ENCODE data around the gene PRPF31. TPM values are rescaled to one million over a fixed set of nuclear protein-coding genes. Genes with fewer than 3 reads are reported as not detected.
A peak's percentile ranks its signal among the peaks of the same experiment; 100 is the strongest.

Gene PRPF31
- total and polyA plus RNA-seq, 2 of the 13 experiments (the other 11 are each of a cell fraction or from before 2014, with no cell fraction given), result 23.8 to 63.8 TPM

- peak; percentile 47; the same call in 1 of the 2 replicates for TF ChIP-seq SMAD1 (CRISPR knock-in tag; IDR thresholded peaks at IDR 0.05; ENCODE audit: borderline replicate concordance, low read depth)
- peak; percentile 70 for TF ChIP-seq ATF7-NPFF (CRISPR knock-in tag; IDR thresholded peaks at IDR 0.05; ENCODE audit: low read depth)
- TF ChIP-seq LCORL (IDR thresholded peaks at IDR 0.05), result no peak
- peak; percentile 75; the same call in 1 of the 2 replicates for TF ChIP-seq LCORL (CRISPR knock-in tag; IDR thresholded peaks at IDR 0.05)
- TF ChIP-seq GATAD2A (CRISPR knock-in tag; IDR thresholded peaks at IDR 0.05), result no peak
- peak; percentile 73; the same call in 1 of the 2 replicates for TF ChIP-seq YEATS2 (CRISPR knock-in tag; IDR thresholded peaks at IDR 0.05; ENCODE audit: borderline replicate concordance)
- no peak for TF ChIP-seq MTA3 (CRISPR knock-in tag; IDR thresholded peaks at IDR 0.05)
- TF ChIP-seq CEBPG (CRISPR knock-in tag; IDR thresholded peaks at IDR 0.05), result peak; percentile 43; the same call in 1 of the 2 replicates
- TF ChIP-seq, protein P1, sequence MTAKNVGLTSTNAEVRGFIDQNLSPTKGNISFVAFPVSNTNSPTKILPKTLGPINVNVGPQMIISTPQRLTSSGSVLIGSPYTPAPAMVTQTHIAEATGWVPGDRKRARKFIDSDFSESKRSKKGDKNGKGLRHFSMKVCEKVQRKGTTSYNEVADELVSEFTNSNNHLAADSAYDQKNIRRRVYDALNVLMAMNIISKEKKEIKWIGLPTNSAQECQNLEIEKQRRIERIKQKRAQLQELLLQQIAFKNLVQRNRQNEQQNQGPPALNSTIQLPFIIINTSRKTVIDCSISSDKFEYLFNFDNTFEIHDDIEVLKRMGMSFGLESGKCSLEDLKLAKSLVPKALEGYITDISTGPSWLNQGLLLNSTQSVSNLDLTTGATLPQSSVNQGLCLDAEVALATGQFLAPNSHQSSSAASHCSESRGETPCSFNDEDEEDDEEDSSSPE (CRISPR knock-in tag; IDR thresholded peaks at IDR 0.05), result peak; percentile 62
- TF ChIP-seq SMARCC2 (IDR thresholded peaks at IDR 0.05), result no peak
- TF ChIP-seq ZNF614 (CRISPR knock-in tag; IDR thresholded peaks at IDR 0.05; ENCODE audit: borderline replicate concordance), result peak; percentile 34; the same call in 1 of the 2 replicates
- TF ChIP-seq HIVEP1 (CRISPR knock-in tag; IDR thresholded peaks at IDR 0.05), result peak; percentile 80
- peak; percentile 34; the same call in 1 of the 2 replicates for TF ChIP-seq ZNF556 (CRISPR knock-in tag; IDR thresholded peaks at IDR 0.05; ENCODE audit: borderline replicate concordance)
- TF ChIP-seq ZNF781 (CRISPR knock-in tag; IDR thresholded peaks at IDR 0.05; ENCODE audit: borderline replicate concordance, not compliant biosample characterization), result peak; percentile 42
- peak; percentile 24; the same call in 1 of the 2 replicates for TF ChIP-seq NR2F6 (IDR thresholded peaks at IDR 0.05)
- TF ChIP-seq NR2F6 (CRISPR knock-in tag; IDR thresholded peaks at IDR 0.05), result peak; percentile 64
- peak; percentile 91; the same call in 1 of the 2 replicates for TF ChIP-seq ZNF891 (CRISPR knock-in tag; IDR thresholded peaks at IDR 0.05)
- TF ChIP-seq ZNF597 (CRISPR knock-in tag; IDR thresholded peaks at IDR 0.05), result no peak
- TF ChIP-seq HMG20A (CRISPR knock-in tag; IDR thresholded peaks at IDR 0.05; ENCODE audit: borderline replicate concordance), result no peak
- peak; percentile 78; the same call in 1 of the 2 replicates for TF ChIP-seq ZNF138 (CRISPR knock-in tag; IDR thresholded peaks at IDR 0.05; ENCODE audit: low read depth)
- TF ChIP-seq, protein P2, sequence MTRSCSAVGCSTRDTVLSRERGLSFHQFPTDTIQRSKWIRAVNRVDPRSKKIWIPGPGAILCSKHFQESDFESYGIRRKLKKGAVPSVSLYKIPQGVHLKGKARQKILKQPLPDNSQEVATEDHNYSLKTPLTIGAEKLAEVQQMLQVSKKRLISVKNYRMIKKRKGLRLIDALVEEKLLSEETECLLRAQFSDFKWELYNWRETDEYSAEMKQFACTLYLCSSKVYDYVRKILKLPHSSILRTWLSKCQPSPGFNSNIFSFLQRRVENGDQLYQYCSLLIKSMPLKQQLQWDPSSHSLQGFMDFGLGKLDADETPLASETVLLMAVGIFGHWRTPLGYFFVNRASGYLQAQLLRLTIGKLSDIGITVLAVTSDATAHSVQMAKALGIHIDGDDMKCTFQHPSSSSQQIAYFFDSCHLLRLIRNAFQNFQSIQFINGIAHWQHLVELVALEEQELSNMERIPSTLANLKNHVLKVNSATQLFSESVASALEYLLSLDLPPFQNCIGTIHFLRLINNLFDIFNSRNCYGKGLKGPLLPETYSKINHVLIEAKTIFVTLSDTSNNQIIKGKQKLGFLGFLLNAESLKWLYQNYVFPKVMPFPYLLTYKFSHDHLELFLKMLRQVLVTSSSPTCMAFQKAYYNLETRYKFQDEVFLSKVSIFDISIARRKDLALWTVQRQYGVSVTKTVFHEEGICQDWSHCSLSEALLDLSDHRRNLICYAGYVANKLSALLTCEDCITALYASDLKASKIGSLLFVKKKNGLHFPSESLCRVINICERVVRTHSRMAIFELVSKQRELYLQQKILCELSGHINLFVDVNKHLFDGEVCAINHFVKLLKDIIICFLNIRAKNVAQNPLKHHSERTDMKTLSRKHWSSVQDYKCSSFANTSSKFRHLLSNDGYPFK (CRISPR knock-in tag; IDR thresholded peaks at IDR 0.05; ENCODE audit: borderline replicate concordance), result peak; percentile 99
- TF ChIP-seq, protein P3, sequence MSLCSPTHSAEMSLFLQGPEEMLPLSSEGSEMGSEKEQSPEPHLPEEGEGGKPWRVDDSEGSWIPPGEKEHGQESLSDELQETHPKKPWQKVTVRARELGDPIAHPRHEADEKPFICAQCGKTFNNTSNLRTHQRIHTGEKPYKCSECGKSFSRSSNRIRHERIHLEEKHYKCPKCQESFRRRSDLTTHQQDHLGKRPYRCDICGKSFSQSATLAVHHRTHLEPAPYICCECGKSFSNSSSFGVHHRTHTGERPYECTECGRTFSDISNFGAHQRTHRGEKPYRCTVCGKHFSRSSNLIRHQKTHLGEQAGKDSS (CRISPR knock-in tag; IDR thresholded peaks at IDR 0.05; ENCODE audit: borderline replicate concordance, low read depth), result peak; percentile 62; the same call in 1 of the 2 replicates
- peak; percentile 65 for TF ChIP-seq ZNF317 (CRISPR knock-in tag; IDR thresholded peaks at IDR 0.05)
- TF ChIP-seq MIER3 (CRISPR knock-in tag; IDR thresholded peaks at IDR 0.05; ENCODE audit: borderline replicate concordance), result peak; percentile 67; the same call in 1 of the 2 replicates
Measured at GRCh38 chr19:54102421-54103169, 13.0 kb upstream of the PRPF31 start, which contains the start of gene NDUFA3 (continued).
